Stimulated activated naive CD8-positive, alpha-beta T cell treated with anti-CD3 and anti-CD28 coated beads, Interleukin-15, amount 100 ng/mL, for 72 hours (primary cell): ENCODE data around the gene PLA2G2E.

Experiments used
- ATAC-seq: fragments of 150-1000 bp; cut with Tn5 transposase; 2 replicates; pipeline ENCODE4 v1.10.0; 2021; ENCODE audit warnings: mild to moderate bottlenecking, moderate library complexity
- DNase-seq, 2 donors: peaks; one replicate each; pipeline ENCODE4 v3.0.0; 2021 to 2022
- H3K27ac Mint-ChIP-seq, 2 donors: one replicate each; pipeline ENCODE4 v1.8.0; 2022; ENCODE audit warnings: mild to moderate bottlenecking in 2 of 2, mixed read lengths in 2 of 2, moderate library complexity in 2 of 2
- H3K27me3 Mint-ChIP-seq: one replicate; pipeline ENCODE4 v1.8.0; 2022; ENCODE audit warnings: mixed read lengths
- H3K4me1 Mint-ChIP-seq: one replicate; pipeline ENCODE4 v1.8.0; 2022; ENCODE audit warnings: mild to moderate bottlenecking, mixed read lengths
- H3K4me3 Mint-ChIP-seq, 2 donors: one replicate each; pipeline ENCODE4 v1.8.0; 2022; ENCODE audit warnings: mild to moderate bottlenecking in 2 of 2, mixed read lengths in 2 of 2, moderate library complexity in 1 of 2
- H3K9me3 Mint-ChIP-seq, 2 donors: one replicate each; pipeline ENCODE4 v1.8.0; 2022; ENCODE audit warnings: mixed read lengths in 2 of 2

PLA2G2E gene

DNA sequence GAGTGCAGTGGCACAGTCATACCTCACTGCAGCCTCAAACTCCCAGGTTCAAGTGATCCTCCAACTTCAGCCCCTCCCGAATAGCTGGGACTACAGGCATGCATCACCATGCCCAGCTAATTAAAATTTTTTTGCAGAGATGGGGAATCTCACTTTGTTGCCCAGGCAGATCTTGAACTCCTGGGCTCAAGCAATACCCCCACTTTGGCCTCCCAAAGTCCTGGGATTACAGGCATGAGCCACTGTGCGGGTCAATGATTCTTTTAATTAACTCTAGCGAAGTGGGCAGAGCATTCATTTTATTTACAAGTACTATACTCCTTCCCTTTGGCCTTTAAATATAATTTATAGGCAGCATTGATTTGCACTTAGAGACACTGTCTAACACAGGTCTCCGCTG lies 43.8 kb downstream of the PLA2G2E start:
- Mint-ChIP-seq H3K4me1 (peaks cover 26% of the 10 kb centered on the region), H3K27ac (no peak overlapping the region), H3K27me3 (peaks cover 31% of the 10 kb centered on the region), H3K4me3 (no peak overlapping the region), H3K9me3 (peaks cover 0 to 4% of the 10 kb centered on the region in 2 donors)
- no peak for ATAC-seq
- DNase-seq = no peak

DNA sequence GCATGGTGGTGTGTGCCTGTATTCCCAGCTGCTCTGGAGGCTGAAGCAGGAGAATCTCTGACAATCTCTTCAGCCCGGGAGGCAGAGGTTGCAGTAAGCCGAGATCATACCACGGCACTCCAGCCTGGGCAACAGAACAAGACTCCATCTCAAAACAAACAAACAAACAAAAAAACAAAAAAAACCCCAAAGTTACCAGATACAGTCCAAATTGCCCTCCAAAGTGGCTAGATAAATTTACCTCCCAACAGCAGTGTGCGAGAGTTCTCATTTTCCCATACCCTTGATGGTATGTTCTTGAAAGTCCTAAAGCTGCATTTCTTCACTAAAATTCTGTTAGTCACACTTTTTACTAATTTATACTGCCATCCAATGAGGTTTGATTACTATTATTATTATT lies 44.2 kb downstream of the PLA2G2E start:
- Mint-ChIP-seq H3K4me1 (peaks cover 22% of the 10 kb centered on the region), H3K4me3 (no peak overlapping the region), H3K9me3 (peaks cover 0 to 4% of the 10 kb centered on the region in 2 donors), H3K27me3 (peaks cover 36% of the 10 kb centered on the region), H3K27ac (no peak overlapping the region)
- DNase-seq (no peak), ATAC-seq (no peak)

DNA sequence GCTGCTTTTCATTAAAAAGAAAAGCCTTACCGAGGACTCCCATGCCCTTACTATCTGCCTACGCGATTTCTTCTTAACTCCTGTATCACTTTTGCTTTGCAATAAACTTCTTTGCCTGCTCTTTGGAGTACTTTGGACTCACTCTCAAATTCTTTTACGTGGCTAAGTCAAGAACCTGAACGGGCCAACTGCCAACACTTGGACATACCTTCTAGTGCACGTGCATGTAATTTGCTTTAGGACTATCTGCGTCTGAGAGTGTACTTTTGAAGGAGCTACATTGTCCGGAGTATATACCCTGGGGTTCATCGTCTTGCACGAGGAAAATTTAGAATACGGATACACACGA lies 44.8 kb downstream of the PLA2G2E start:
- H3K27me3 Mint-ChIP-seq = peaks cover 42% of the 10 kb centered on the region
- no peak for ATAC-seq
- H3K4me1 Mint-ChIP-seq = peaks cover 16% of the 10 kb centered on the region
- DNase-seq = no peak
- H3K27ac Mint-ChIP-seq = no peak overlapping the region
- no peak overlapping the region for H3K4me3 Mint-ChIP-seq
- peaks cover 0 to 4% of the 10 kb centered on the region in 2 donors for H3K9me3 Mint-ChIP-seq

DNA sequence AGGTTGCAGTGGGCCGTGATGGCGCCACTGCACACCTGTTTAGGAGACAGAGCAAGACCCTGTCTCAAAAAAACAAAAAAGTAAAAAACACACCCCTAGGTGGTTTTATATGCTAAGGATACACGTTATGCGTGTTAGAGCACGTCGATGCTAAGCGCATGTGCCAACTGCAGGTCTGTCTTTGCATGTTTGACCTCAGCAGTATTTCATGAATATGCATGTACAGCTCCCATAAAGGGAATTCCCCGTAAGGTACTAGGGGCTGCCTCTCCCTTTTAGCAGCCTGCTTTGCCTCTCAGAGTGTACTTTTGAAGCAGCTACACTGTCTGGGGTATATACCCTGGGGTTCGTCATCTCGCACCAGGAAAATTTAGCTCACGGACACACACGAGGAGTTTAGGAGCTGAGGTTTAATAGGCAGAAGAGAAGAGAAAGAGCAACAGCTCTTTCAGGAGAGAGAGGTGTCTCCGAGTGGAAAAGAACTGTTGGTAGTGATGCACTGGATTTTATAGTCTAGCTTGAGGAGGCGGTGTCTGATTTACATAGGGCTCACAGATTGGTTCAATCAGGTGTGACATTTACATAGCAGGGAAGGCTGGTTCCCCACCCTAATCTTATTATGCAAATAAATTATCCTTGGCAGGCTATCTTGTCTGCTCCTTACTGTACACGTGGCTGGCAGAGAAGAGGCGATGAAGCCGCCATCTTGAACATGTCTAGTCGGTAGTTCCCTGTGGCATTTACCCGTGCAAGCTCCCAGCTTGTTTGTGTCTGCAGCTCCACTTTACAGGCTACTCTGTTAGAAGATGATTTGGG lies 45.4 kb downstream of the PLA2G2E start:
- Mint-ChIP-seq H3K4me1 (peaks cover 10% of the 10 kb centered on the region), H3K27ac (no peak overlapping the region), H3K9me3 (peaks cover 0 to 4% of the 10 kb centered on the region in 2 donors), H3K4me3 (no peak overlapping the region), H3K27me3 (peaks cover 48% of the 10 kb centered on the region)
- no peak for DNase-seq
- no peak for ATAC-seq

DNA sequence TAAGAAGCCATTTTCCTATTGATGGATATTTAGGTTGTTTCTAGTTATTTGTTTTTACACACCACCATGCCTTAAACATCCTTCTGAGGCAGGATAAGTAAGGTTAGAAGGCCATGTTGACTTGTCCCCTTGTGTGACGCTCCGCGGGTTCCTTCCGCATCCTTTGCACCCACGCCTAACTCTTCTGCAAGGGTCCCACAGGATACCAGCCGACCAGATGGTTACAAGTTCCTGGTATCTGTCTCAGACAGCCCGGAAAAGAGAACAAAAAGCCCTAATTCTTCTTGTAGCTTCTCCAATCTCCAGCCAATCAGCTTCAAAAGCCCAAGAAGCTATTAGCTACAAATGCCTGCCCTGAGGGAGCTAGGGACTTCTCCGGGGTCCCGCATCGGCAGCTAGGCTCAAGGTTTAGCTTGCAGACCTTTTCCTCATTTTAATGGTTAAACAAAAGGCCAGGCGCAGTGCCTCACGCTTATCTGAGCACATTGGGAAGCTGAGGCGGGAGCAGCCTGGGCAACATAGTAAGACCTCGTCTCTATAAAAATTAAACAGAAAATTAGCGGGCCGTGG lies 46.2 kb downstream of the PLA2G2E start:
- Mint-ChIP-seq H3K4me1 (peaks cover 6% of the 10 kb centered on the region), H3K27ac (no peak overlapping the region), H3K27me3 (peaks cover 55% of the 10 kb centered on the region), H3K4me3 (no peak overlapping the region), H3K9me3 (peaks cover 0 to 4% of the 10 kb centered on the region in 2 donors)
- ATAC-seq (no peak), DNase-seq (no peak)

DNA sequence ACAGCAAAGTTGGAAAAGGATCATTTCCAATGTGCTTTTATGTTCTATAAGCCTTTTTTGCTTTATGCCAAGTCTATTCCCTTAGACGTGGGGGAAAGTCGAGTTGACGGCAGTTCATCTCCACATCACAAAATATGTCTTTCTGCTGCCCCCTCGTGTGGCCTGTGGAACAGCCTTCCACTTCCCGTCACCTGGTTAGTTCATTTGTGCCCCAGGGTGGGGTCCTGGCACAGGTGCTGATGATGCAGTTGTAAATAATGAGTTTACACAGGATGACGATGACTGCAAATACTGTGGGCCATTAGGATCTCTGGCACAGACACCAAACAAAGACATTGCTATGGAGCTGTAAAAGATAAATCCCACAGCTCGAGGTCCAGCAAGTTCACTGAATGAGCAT lies 51.2 kb downstream of the PLA2G2E start:
- Mint-ChIP-seq H3K27ac (no peak overlapping the region), H3K27me3 (peaks cover 53% of the 10 kb centered on the region), H3K9me3 (no peaks in the 10 kb centered on the region), H3K4me3 (no peak overlapping the region), H3K4me1 (no peaks in the 10 kb centered on the region)
- DNase-seq (no peak), ATAC-seq (no peak)
